D341Med (cell line): ENCODE data around the gene ASGR1.
A peak's percentile ranks its signal among the peaks of the same experiment; 100 is the strongest.

ENCODE experiments used
- DNase-seq: peaks from one replicate; pipeline ENCODE4 v3.0.0; 2012; ENCODE audit warnings: low spot score

Gene ASGR1

DNA sequence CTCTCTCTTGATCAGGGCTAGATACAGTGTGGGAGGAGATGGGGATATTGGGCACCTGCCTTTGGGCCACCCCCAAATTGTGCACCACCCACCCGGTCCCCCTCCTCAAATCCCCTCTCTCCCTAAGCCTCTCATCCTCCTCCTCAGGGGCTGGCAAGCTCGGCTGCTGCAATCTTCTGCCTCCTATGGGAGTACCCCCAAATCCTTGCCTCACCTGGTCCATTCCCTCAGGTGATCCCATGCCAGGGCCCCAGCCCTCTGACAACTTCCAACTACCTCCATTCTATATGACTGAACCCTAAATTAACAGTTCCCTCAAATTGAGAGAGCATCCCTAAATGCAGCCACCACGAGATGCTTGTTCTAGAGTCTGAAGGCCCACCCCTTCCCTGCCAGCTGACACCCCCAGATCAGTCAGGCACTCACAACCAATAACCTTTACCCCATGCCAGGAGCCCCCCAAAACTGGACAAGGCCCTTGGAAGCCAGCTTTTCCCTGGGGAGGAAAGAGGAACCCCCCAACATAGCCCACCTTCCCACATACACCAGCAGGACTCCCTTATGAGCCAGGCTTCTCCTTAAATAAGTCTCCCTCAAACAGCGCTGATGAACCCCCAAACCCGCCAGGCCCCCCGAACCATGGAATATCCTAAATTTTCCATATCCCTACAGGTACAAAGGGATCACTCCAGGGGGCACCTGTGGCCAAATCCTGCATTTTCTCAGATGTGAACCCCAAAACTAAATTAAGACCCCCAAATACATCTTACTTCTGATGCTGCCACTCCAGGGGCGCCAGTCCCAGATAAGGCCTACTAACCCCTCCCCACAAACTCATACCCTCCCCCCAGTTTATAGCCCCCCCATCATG is 37.3 kb upstream of the ASGR1 start:
- DNase-seq, result no peak

DNA sequence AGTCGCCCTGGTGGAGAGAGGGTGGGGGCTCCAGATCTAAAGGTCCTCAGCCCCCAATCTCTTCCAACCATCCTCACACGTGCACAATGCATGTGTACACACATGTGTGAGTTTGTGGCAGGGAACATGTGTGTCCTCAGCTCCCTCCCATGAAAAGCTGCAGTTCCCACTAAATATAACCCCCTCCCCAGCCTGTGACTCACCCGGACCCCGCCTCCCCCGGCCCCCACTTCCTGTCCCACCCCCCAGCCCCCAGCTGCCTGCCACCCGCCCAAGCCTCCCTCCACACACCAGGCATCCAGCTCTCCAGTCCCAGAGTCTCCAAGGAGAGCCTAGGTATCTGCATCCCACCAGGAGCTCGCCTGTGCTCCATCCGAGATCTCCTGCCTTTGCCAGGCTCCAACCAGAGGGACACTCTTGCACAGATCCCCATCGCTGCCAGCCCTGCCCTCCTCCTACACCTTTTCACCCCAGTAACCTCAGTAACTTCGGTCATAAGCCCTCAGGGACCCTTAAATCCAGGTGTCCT is 36.5 kb upstream of the ASGR1 start:
- no peak for DNase-seq

- no peak for DNase-seq
Measured at GRCh38 chr17:7215136-7215638, 36.0 kb upstream of the ASGR1 start.

DNA sequence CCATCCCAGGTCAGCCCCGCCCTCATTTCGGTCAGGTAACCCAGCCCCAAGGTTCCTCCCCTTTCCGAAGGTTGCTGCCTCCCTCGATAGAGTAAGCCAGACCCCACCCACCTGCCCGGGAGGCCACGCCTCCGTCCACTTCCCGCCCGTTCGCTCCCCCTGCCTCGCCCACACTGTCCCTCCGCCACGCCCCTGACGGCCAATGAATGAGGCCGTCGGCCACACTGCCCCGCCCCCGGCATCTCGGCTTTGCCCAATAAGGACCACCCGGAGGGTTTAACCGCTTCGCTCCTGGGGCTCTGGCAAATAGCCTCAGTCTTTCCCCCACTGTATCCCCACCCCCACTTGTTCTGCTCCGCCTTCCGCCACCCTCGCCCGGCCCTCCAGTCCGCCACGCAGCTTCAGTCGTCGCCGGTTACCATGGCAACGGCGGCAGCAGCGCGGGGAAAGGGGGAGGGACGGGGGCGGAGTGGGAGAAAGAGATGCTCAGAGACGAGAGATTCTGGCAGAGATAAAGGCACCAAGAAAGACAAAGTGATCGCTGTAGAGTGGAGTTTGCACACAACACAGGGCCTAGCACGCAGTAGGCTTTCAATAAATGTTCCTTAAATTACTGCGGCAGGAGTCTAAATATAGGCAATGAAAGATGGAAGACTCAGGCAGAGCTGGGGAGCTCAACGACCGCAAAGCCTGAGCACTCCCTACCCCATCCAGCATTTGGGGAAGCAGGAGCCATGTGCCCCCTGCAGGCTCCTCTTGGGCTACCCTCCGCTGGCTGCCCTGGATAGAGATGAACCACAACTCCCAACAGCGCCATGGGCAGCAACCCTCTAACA is 35.3 kb upstream of the ASGR1 start:
- peak; percentile 85 for DNase-seq

DNA sequence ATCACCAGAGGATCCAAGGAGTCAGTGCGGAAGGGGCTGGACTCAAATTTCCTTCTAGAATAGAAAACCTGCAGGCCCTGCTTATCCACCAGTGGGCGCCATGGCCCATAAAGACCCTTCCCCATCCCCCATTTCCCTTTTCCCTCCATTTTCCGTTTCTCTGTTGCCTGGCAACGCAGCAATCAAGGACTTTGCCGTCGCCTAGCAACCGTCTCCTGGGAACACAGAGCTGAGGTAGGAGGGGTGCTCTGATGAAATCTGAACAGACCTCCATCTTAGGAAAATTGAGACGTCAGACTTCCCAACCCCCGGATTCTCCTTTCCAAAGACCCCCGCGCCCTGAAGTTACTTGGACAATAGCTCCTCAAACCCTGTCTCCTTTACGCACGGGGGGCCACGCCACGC is 34.7 kb upstream of the ASGR1 start:
- peak; percentile 67 for DNase-seq

GRCh38 chr17:7211491-7212273 is 32.5 kb upstream of the ASGR1 start:
- no peak for DNase-seq

DNA sequence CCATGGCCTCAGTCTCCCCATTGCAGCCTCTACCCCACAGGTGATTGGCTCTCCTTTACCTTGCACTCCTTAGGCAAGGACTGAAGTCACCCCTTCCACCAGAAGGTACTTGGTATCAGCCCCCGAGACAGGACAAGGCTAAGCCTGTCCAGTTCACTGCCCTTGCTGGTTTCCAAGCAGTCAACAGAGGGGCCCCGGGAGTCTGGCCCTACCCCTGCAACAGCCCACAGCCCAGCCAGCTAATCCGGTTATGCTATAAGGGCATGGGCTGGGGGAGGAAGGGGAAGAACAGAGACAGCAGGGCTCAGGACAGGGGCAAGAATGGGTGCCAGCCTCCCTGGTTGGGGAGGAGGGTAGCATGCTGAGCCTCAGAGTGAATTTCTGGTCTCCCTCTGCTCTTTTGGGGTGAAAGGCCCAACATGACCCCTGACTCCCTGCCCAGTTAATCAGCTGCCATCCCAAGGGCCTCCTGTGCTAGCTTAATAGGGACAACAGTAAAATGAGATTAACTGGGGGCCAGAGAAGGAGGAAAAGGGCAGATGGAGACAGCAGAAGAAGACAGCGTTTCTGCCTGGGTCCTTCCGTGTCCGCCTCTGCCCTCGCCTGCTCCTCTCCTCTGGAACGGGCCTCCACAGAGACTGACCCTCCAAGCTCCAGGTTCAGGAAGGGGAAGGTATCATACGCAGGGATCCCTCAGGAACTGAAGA is 29.7 kb upstream of the ASGR1 start:
- no peak for DNase-seq

DNA sequence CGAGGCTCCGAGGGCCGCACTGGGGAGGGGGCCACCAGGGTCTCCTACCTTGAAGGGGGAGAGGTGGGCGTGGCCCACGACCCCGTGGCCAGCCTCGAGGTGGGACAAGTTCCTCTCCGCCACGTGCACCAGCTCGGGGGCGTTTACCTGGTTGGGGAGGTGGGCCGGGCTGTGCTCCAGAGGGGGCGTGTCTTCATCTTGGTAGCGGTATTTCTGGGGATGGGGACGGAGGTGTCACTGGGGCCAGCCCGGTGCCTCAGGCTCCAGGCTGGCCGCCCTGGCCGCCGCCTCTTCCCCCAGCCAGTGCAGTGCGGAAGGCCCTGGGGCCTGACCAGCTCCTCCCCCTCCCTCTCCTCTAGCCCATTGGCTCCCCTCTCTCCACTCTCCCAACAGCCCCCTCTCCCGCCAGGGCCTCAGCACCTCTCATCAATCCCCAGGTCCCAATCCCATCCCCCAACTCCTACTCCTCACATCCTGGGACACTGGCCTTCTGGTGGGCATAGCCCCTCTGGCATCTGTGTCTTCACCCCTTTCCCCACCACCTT is 28.9 kb upstream of the ASGR1 start:
- DNase-seq, result no peak

GRCh38 chr17:7207120-7208001 is 28.2 kb upstream of the ASGR1 start:
- no peak for DNase-seq

DNA sequence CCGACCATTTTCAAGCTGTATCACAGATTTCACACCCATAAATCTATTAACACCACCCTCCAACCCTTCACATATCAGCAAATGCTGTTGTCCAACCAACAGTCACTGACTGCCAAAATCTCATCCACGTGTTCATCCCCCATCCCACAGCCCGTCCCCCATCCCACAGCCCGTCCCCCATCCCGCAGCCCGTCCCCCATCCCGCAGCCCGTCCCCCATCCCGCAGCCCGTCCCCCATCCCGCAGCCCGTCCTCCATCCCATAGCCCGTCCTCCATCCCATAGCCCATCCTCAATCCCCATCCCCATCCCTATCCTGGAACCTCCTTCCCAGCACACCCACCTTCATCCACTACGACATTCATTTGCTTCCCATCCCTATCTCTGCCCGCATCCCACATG is 26.4 kb upstream of the ASGR1 start:
- DNase-seq, result no peak

DNA sequence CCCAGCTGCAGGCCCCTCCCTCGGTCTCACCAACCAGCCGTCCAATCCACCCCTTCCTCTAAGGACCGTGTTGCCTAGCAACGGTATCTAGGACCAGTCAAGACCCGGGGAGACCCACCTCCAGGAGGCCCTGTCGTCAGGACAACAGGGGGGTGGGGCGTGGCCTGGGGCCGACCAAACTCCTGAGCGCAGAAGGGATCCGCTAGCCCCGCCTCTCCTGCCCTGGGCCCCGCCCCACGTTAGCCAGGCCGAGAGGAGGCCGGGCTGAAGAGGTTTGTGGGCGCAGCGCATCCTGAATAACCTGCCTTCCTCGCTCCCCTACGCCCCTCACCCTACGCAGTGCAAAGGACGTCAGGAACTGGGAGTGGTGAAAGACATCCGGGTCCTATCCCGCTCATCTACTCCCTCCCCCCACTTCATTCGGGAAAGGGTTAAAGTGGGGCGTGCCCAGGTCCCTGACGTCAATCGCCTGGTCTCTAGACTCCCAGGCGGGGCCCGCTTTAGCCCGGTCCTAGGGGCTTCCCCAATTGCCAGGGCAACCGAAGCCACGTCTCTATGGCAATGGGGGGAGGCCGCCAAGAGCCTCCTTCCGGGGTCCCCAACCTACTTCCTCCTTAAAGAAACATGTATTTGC is 25.8 kb upstream of the ASGR1 start:
- peak; percentile 64 for DNase-seq

DNA sequence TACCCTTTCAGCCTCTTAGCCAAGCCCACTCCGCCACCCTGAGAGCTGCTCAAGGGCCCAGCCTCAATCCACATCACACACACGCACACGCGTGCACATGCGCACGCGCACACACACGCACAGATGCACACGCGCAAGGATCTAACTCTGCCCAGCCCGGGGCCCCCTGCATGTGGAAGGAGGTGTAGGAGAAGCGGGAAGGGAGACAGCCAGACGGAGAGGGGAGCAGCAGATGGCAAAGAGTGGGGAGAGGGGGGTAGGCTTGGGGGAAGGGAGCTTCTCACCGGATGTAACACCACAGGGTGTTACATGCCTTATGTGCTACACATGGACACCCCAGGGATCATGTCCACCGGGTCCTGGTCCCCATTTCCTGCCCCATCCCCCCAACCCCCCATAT is 25.2 kb upstream of the ASGR1 start:
- DNase-seq, result peak; percentile 54

- no peak for DNase-seq
Measured at GRCh38 chr17:7203391-7203790, 24.2 kb upstream of the ASGR1 start.

DNA sequence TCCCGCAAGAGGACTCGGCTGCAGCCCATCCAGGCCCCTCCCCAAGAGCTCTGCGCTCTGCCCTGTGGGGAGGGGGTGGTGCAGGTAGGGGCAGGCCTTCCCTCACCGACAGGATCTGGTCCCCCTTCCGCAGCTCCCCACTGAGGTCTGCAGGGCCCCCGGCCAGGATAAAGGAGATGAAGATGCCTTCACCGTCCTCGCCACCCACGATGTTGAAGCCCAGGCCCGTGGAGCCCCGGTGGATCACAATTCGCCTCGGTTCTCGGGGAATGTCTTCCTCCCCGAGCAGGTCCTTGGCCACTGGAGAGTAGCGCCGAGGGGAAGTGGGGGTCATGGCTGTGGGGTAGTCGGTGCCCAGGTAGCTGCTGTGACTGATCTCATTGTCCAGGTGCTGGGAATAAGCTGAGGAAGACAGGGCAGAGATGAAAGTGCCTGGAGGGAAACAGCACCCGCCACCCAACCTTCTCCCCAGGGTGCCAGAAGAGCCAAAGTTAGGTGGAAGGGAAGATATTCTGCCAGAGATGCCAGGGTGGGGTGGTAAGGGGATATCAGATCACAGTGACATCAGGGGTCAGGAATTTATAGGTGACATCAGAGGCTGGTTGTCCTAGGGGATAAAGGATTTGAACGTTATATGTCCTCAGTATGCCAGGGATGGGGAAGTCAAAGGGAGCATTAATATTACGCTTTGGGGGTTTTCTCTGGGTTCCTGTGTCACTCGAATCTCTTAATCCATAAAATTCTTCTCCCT is 17.7 kb upstream of the ASGR1 start:
- no peak for DNase-seq

DNA sequence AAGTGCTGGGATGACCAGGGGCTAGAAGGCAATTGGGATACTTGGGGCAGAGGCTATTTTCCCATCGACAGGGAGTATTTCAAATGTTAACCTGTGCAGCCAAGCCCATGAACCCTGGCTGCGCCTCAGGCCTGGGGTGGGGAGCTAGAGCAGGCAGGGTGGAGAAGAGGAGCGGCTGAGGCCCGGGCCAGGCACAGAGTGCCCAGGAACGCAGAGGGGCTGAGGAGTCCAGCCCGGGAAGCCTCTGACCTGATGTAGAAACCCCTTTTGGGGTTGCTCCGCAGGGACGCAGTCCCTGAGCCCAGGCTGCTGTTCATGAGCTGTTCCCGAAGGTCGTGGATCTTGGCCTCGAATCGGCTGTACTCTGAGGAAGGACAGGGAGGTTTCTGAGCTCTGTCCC is 16.8 kb upstream of the ASGR1 start:
- DNase-seq, result no peak

GRCh38 chr17:7192271-7192937 is 13.2 kb upstream of the ASGR1 start:
- peak; percentile 49 for DNase-seq

DNA sequence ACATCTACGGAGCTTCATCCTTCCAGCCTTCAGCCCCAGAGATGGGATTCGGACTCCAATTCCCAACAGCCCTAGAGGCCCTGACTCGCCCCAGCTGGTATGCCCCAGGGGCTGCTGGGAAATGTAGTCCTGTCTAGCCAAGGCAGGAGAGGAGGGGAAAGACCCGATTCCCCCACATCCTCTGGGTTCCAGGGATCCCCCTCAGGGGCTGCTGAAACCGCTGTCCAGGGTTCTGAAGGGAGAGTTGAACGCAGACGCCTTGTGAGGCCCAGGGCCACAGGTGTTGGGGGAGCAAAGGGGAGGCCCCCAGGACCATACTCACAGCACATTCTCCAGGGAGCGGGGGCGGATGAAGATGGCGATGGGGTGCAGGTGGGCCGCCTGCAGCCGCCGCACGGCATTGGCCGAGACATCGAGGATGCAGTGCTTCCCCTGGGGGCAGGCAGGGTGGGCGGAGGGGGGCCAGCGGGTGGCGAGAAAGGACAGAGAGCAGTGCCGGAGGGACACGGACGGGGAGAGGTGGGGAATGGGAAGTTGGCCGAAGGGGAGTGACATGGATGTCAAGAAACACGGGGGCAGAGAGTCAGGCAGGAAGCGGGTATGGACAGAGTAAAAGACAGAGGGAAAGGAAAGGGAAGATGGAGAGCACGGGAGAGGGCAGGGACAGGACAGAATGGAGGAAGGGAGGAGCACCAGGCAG is 12.6 kb upstream of the ASGR1 start:
- peak; percentile 78 for DNase-seq

DNA sequence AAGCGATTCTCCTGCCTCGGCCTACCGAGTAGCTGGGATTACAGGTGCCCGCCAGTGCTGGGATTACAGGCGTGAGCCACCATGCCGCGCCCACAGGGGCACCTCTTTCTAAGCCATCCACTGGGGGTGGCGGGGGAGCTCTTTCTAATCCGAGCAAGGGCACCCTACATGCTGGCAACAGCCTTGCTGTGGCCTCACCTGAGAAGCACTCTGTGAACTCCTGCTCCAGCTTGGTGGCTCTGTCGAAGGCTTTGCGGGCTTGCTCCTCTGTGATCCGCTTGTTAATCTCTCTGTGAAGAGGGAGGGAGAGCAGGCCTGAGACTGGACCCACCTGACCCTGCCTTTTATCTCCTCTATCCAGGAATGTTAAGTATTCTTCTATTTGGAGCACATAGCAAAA is 11.9 kb upstream of the ASGR1 start:
- no peak for DNase-seq
